ENCODE results near the gene GABARAP. TPM values are rescaled to one million over a fixed set of nuclear protein-coding genes. Genes with fewer than 3 reads are reported as not detected.

GABARAP gene
- total and polyA plus RNA-seq, 2 of the 13 experiments (the other 11 are each of a cell fraction or from before 2014, with no cell fraction given): 161 to 310 TPM

DNA sequence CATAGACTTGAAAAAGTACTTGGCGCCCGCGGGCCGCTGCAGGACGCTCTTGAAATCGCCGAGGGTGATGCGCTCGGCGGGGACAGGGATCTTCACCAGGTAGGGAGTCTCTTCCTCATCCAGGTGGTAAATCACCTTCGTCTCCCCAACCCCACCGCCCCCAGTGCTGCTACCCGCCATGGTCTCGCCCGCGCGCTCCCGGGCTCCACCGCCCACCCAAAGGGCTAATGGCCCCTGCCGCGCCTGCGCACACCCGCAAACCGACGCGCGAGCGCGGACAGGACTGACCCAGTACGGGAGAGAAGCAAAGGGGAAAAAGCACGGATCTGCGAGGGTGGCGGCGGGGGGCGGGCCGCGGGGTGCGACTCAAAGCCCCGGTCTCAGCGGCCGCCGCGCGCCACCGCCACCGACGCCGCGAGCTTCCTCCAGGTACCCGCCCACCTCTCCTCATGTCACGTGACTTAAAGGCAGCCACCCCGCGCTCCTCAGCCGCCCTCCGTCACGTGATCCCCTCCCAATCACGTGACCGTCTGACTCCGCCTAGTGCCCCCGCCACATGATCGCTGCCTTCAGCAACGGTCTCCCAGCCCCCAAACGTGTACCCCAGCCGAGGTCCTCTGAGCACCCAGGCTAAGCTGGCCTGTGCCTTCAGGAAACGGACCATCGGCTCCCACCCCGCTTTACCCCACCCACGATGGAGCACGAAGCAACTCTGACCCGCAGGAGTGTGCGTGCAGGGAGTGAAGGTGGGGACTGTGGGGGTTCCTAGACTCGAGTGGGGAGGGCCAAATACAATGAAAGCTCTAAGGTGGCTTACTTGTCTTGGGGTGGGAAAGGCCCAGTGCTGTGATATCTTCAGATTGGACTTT, 7.9 kb downstream of the GABARAP start, which contains the start of gene DVL2 (continued):
- TF ChIP-seq, protein P1, sequence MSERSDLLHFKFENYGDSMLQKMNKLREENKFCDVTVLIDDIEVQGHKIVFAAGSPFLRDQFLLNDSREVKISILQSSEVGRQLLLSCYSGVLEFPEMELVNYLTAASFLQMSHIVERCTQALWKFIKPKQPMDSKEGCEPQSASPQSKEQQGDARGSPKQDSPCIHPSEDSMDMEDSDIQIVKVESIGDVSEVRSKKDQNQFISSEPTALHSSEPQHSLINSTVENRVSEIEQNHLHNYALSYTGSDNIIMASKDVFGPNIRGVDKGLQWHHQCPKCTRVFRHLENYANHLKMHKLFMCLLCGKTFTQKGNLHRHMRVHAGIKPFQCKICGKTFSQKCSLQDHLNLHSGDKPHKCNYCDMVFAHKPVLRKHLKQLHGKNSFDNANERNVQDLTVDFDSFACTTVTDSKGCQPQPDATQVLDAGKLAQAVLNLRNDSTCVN (CRISPR knock-in tag; IDR thresholded peaks at IDR 0.05; ENCODE audit: borderline replicate concordance): no peak
- TF ChIP-seq HBP1 (CRISPR knock-in tag; IDR thresholded peaks at IDR 0.05; ENCODE audit: low read depth) (peak; percentile 92; the same call in 1 of the 2 replicates), PAWR (CRISPR knock-in tag; IDR thresholded peaks at IDR 0.05; ENCODE audit: borderline replicate concordance) (no peak), ZNF44 (CRISPR knock-in tag; IDR thresholded peaks at IDR 0.05) (no peak), ZKSCAN1 (IDR thresholded peaks at IDR 0.05; ENCODE audit: low read length) (no peak), ZNF569 (CRISPR knock-in tag; IDR thresholded peaks at IDR 0.05; ENCODE audit: borderline replicate concordance) (no peak), PLRG1 (conservative IDR thresholded peaks at IDR 0.05) (no peak), HOXA9 (CRISPR knock-in tag; IDR thresholded peaks at IDR 0.05; ENCODE audit: borderline replicate concordance) (peak; percentile 29; the same call in 1 of the 2 replicates), ZNF598 (CRISPR knock-in tag; IDR thresholded peaks at IDR 0.05; ENCODE audit: borderline replicate concordance) (0 out of 2 replicates have a peak, but pooled peaks have one; percentile 50), ADNP (CRISPR knock-in tag; IDR thresholded peaks at IDR 0.05) (no peak), ZC3H4 (CRISPR knock-in tag; IDR thresholded peaks at IDR 0.05; ENCODE audit: borderline replicate concordance) (peak; percentile 90), ZSCAN29 (CRISPR knock-in tag; conservative IDR thresholded peaks at IDR 0.05) (no peak), ELF3 (CRISPR knock-in tag; IDR thresholded peaks at IDR 0.05) (peak; percentile 66; the same call in 1 of the 2 replicates), HNRNPL (IDR thresholded peaks at IDR 0.05; ENCODE audit: low read depth, low read length) (0 out of 2 replicates have a peak, but pooled peaks have one; percentile 63), IRX3 (CRISPR knock-in tag; IDR thresholded peaks at IDR 0.05; ENCODE audit: borderline replicate concordance, low read depth) (no peak; the same call in 1 of the 2 replicates), ATF1 (CRISPR knock-in tag; IDR thresholded peaks at IDR 0.05) (no peak), ZFP62 (CRISPR knock-in tag; IDR thresholded peaks at IDR 0.05) (no peak), ZNF530 (CRISPR knock-in tag; IDR thresholded peaks at IDR 0.05; ENCODE audit: low read depth) (no peak), BORCS8-MEF2B (CRISPR knock-in tag; IDR thresholded peaks at IDR 0.05) (peak; percentile 79), KDM5A (IDR thresholded peaks at IDR 0.05; ENCODE audit: borderline replicate concordance, low read length) (peak; percentile 96), EED (CRISPR knock-in tag; IDR thresholded peaks at IDR 0.05) (peak; percentile 58)
- TF ChIP-seq, protein P2, sequence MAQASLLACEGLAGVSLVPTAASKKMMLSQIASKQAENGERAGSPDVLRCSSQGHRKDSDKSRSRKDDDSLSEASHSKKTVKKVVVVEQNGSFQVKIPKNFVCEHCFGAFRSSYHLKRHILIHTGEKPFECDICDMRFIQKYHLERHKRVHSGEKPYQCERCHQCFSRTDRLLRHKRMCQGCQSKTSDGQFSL (CRISPR knock-in tag; IDR thresholded peaks at IDR 0.05): peak; percentile 86
- TF ChIP-seq, protein P3, sequence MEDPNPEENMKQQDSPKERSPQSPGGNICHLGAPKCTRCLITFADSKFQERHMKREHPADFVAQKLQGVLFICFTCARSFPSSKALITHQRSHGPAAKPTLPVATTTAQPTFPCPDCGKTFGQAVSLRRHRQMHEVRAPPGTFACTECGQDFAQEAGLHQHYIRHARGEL (CRISPR knock-in tag; IDR thresholded peaks at IDR 0.05): no peak
- TF ChIP-seq, protein P4, sequence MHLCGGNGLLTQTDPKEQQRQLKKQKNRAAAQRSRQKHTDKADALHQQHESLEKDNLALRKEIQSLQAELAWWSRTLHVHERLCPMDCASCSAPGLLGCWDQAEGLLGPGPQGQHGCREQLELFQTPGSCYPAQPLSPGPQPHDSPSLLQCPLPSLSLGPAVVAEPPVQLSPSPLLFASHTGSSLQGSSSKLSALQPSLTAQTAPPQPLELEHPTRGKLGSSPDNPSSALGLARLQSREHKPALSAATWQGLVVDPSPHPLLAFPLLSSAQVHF (CRISPR knock-in tag; IDR thresholded peaks at IDR 0.05): peak; percentile 62
- TF ChIP-seq, protein P5, sequence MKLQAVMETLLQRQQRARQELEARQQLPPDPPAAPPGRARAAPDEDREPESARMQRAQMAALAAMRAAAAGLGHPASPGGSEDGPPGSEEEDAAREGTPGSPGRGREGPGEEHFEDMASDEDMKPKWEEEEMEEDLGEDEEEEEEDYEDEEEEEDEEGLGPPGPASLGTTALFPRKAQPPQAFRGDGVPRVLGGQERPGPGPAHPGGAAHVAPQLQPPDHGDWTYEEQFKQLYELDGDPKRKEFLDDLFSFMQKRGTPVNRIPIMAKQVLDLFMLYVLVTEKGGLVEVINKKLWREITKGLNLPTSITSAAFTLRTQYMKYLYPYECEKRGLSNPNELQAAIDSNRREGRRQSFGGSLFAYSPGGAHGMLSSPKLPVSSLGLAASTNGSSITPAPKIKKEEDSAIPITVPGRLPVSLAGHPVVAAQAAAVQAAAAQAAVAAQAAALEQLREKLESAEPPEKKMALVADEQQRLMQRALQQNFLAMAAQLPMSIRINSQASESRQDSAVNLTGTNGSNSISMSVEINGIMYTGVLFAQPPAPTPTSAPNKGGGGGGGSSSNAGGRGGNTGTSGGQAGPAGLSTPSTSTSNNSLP (IDR thresholded peaks at IDR 0.05; ENCODE audit: low read depth, low read length): no peak
